ENCODE results near the gene HIP1R.
"Not testable (repeated sequence)": the region's sequence is repeated elsewhere in the genome, so short reads cannot be mapped to it uniquely, and the experiment has no call there.

Gene HIP1R

GRCh38 chr12:122834921-122835749 is at the start of gene HIP1R:
Gene HIP1R (plus strand): TSS chr12:122835457. CDS start chr12:122835551, 94 bp downstream.
- DNase-seq, result no peak

DNA sequence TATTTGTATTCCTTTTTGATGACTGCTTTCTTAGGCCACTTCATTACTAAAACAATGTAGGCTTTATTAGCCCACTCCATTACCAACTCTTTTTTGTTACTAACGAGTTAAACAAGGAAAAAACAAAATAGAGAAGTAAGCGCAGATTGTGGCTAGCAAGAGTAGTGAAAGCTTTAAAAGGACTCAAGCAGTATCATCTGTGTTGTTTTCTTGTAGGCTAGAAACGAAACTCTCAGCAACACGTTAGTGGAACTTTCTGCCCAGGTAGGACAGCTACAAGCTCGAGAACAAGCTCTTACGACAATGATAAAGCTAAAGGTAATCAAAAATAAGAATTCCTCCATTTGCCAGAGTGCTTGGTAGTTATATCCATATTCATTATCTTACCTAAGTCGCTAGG is 49.8 kb upstream of the HIP1R start:
- no peak for DNase-seq

GRCh38 chr12:122788387-122788786 is 46.9 kb upstream of the HIP1R start:
- DNase-seq, result no peak

GRCh38 chr12:122789637-122790036 is 45.6 kb upstream of the HIP1R start:
- DNase-seq, result no peak

GRCh38 chr12:122790393-122791075 is 44.7 kb upstream of the HIP1R start:
- no peak for DNase-seq

GRCh38 chr12:122793685-122794106 is 41.6 kb upstream of the HIP1R start:
- peak; percentile 42 for DNase-seq

DNA sequence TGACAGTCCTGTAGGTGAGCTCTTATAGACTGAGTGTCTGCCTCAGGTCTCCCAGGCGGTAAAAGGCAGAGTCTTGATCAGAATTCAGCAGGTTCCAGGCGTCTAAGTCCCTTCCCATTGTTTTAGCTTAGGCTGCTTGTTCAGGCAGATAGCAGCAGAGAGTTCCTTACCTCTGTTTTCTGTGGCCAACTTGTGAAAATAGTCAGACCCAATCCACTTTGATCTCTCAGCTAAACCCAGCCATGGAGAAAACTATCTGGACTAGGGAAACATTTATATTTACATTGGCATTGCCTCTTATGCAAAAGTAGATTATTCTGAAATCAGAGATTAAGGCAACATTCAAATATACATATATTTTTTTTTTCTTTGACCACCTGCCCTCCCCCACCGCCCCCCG is 39.5 kb upstream of the HIP1R start:
- DNase-seq, result no peak

DNA sequence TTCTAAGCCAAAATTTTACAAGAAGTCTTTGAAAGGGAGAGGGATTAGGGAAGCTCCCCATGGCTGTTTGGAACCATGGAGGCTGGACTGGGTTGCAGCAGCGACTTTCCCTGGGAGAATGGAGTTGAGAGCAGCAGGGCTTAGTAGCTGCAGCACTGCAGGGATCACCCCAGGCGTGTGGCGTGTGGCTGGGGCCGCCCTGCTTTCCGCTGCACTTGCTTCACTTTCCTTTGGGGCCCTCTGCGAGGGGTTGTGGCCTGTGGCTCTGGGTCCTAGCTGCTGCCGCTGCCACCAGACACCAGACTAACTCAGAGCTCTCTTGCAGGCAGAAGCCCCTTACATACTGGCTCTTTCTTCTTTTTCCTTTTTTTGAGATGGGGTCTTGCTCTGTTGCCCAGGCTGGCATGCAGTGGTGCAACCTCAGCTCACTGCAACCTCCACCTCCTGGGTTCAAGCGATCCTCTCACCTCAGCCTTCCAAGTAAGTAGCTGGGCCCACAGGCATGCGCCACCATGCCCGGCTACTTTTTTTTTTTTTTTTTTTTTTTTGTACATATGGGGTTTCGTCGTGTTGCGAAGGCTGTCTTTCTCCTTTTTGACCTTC is 35.5 kb upstream of the HIP1R start:
- DNase-seq, result no peak

- DNase-seq, result no peak
Observed at GRCh38 chr12:122803937-122804336, 31.3 kb upstream of the HIP1R start.

DNA sequence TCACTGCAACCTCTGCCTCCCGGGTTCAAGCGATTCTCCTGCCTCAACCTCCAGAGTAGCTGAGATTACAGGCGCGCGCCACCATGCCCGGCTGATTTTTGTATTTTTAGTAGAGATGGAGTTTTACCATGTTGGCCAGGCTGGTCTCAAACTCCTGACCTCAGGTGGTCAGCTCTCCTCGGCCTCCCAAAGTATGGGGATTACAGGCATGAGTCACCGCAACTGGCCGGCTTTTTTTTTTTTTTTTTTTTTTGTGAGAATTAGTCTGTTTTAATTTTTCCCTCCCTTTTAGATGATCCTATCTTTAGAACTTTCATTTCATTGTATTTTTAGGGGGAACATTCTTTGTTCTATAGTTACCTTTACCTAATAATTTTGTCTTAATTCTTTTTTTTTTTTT is 30.3 kb upstream of the HIP1R start:
- DNase-seq, result not testable (repeated sequence)

DNA sequence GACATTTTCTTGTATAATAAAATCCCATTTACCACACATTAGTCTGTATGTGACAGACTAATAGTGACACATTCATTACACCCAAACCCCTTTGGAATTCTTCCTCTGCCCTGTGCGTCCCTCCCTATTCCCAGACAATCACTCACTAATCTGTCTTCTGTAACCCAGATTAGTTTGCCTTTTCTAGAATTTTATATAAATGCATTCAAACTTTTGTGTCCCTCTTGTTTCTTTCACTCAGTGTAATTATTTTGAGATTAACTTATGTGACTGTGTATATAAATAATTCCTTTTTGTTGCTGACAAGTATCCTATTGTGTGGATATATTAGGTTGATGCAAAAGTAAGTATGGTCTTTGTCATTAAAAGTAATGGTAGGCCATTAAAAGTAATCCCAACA is 27.6 kb upstream of the HIP1R start:
- no peak for DNase-seq

DNA sequence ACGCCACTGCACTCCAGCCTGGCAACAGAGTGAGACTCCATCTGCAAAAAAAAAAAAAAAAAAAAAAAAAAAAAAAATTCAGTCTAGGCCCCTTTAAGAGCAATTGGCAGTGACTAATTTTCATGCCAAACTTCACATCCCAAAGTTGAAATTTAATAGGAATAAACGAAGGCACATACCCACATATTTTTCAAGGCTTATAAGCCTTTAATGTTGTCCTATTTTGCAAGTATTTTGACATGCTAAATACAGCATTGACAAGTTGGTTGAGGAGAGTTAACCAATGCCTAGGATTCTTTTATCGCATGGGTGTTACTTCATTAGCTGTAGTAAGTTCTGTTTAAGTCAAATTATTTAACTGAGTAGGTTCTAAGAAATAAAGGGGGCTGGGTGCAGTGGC is 23.5 kb upstream of the HIP1R start:
- no peak for DNase-seq

DNA sequence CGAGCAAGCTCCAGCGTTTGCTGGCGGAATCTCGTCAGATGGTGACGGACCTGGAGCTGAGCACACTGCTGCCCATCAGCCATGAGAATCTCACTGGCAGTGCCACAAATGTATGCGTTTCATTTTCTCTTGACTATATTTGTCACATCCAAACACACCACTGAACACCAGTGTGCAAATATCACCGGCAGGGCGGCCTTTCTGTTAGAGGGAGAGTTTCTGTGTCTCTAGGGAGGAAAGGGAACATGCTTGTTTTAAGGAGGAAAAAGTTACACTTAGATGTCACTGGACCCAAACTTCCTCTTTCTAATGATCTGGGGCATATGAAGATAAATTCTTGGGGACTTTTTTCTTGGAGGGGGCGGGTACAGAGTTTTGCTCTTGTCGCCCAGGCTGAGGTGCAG is 21.9 kb upstream of the HIP1R start:
- no peak for DNase-seq

DNA sequence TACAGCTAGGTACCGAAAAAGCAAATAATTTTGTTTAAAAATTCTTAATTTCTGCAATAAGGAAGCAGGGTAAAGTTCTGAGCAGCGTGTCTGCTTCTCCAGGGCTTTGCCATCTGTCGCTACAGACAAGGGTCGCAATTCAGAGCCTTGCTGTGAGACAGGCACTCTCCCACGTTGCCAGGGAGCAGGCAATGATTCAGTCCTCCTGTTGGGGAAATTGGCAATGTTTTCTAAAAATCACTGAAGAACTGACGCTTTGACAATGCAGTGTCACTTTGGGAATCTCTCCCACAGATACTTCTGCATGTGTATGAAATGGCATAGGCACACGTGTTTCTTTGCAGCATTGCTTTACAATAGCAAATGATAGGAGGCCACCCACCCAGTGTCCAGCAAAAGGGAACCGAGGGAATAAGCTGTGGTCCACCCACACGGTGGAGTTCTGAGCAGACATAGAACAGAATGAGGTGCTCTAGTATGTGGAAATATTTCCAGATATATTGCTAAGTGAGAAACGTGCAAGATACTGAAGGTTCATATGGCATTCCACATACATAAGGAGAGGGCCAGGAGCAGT is 16.0 kb upstream of the HIP1R start:
- no peak for DNase-seq

- DNase-seq, result no peak
Observed at GRCh38 chr12:122820138-122820537, 15.1 kb upstream of the HIP1R start.

DNA sequence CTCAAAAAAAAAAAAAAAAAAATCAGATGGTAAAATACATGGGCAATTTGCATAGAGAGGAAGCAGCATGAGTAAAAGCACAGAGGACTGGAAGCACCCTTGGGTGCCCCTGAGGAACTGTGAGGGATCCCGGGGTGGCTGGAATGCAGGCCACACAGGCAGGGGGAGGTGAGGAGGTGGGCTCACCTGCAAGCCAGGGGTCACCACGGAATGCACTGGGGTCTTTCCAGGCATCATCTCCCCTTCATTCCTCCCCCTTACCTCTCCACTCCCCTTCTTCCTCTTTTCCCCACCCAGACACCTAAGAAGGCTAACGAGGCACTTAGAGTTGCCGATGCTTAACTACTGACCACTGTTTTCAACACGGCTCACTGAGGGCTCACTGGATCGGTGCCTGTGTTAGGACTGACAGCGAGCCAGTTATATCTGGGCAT is 14.4 kb upstream of the HIP1R start:
- DNase-seq, result no peak

DNA sequence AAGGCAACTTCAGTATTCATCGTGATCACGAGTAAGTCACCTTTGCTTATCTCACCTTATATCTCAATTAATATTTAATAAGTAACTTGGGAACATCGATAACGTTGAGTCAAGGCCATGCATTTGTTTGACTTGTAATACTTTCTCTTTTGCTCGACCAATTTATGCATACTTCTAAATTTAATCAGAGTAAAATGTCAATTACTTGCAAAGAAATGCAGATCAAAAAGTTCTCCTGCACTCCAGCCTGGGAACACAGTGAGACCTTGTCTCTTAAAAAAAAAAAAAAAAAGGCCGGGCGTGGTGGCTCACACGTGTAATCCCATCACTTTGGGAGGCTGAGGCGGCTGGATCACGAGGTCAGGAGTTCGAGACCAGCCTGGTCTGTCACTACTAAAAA is 11.8 kb upstream of the HIP1R start:
- no peak for DNase-seq

DNA sequence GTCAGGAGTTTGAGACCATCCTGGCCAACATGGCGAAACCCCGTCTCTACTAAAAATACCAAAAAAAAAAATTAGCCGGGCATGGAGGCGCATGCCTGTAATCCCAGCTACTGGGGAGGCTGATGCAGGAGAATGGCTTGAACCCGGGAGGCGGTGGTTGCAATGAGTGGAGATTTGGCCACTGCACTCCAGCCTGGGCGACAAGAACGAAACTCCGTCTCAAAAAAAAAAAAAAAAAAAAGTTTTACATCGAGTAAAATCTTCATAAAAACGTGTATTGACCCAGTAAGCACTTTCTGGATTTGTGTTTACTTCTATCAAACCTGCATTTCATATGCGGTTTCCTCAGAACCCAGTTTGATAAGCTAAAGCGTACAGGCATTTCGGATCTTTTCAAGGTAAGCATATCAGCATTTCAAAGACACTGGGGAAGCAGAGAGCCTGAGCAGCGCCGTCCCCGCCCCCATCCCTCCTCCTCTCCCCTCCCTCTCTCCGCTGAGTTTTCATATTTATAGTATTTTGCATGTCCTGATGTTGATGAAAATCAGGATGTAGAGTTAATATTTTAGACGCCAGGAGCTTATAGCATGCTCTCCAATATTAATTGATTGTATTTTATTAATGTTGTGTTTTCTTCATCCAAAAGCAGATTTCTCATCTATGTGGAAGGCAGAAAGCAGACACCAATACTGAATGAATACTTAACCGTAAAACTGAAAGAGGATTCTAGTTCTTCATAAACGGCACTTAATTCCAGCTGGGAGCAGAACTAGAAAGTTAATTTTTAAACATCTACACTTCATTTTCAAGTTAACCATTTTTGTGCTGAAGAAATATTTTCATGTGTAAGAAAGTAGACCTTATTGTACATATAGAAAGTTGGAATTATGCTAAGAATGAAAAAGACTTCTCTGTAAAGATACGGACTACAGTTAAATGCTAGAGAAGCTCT is 9.2 kb upstream of the HIP1R start:
- no peak for DNase-seq

- DNase-seq, result no peak
Observed at GRCh38 chr12:122827258-122827657, 8.0 kb upstream of the HIP1R start.

GRCh38 chr12:122830517-122831214 is 4.6 kb upstream of the HIP1R start:
- no peak for DNase-seq

DNA sequence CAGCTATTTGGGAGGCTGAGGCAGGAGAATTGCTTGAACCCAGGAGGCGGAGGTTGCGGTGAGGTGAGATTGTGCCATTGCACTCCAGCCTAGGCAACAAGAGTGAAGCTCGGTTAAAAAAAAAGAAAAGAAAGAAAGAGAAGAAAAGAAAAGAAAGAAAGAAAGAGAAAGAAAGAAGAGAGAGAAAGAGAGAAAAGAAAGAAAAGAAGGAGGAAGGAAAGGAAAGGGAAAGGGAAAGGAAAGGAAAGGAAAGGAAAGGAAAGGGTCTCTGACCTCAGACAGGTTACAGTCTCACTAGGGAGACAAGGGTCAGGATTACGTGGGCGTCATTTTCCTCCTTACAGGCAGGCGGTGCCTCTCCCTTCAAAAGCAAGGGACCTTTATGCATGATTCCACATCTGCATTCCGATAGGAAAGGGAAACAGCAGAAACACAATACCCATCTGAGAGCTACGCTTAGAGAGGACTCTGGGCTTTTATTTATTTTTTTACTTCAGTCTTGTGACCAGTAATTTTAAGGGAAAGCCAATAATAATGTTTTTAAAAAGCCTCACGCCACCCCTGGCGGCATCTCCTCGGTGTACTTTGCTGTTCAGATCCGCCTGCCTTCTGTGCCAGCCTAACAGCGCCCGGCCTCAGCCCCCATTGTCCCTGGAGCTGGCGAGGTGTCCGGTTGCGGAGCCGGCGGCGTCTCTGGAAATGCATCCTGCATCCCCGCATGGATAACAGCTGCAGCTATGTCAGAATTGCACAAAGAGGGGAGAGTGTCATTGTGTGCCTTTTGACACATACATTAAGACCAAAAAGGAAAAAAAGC is 945 bp upstream of the HIP1R start:
- DNase-seq, result peak; percentile 71
